HepG2 (cell line): ENCODE data around the gene ST6GALNAC4. TPM values are rescaled to one million over a fixed set of nuclear protein-coding genes. Genes with fewer than 3 reads are reported as not detected.
"Not testable (repeated sequence)": the region's sequence is repeated elsewhere in the genome, so short reads cannot be mapped to it uniquely, and the experiment has no call there.

Experiments used
- ATAC-seq: fragments of 200-7000 bp; cut with Tn5 transposase; 3 replicates; pipeline ENCODE4 v1.9.1; 2020; ENCODE audit warnings: mild to moderate bottlenecking, moderate library complexity
- BruUV-seq: library from RNA; stranded (reverse); fragments of 400-500 nt; replicated peaks from 2 replicates; lab custom pipeline; 2021; lab: Mats Ljungman, UMichigan
- CTCF ChIA-PET: fragments of 300-600 bp; formaldehyde crosslinking; extraction: SDS; loops from one replicate; lab custom pipeline; 2021; ENCODE audit warnings: low total read pairs, inconsistent platforms, low intra/inter-chr PET ratio; lab: Yijun Ruan, JAX
- POLR2A ChIA-PET: fragments of 350-600 bp; sonication (Branson Sonifier 250); formaldehyde crosslinking; loops from one replicate; lab custom pipeline; 2020; ENCODE audit warnings: antibody characterized with exemption, inconsistent platforms; lab: Yijun Ruan, JAX
- DNase-seq: peaks from one replicate; pipeline ENCODE4 v3.0.0-alpha.2; 2015; ENCODE audit warnings: low spot score
- FAIRE-seq: peaks from 3 replicates; lab custom pipeline; 2011; peaks lifted over from hg19 to GRCh38; lab: Jason Lieb, UNC
- H2AFZ ChIP-seq: one replicate; pipeline ENCODE4 v1.6.1; 2011; ENCODE audit warnings: low read length, inconsistent platforms
- H3K27ac ChIP-seq: fragments of 300-600 bp; 3 replicates; pipeline ENCODE4 v1.8.0; 2011; ENCODE audit warnings: mixed run types, mild to moderate bottlenecking, mixed read lengths, low read length, inconsistent platforms; ENCODE audit not compliant: insufficient read depth; ENCODE audit errors: extremely low read length
- H3K27me3 ChIP-seq, 2 experiments: fragments of 200-600 bp in 1 of 2; 2 replicates in 1 of 2; 3 replicates in 1 of 2; pipeline versions ENCODE4 v1.6.0 to v1.8.0; 2011; ENCODE audit warnings: low read length in 2 of 2, mild to moderate bottlenecking in 2 of 2, moderate library complexity in 2 of 2, inconsistent platforms in 1 of 2; ENCODE audit not compliant: insufficient read depth in 2 of 2, control insufficient read depth in 1 of 2
- H3K36me3 ChIP-seq, 2 experiments: fragments of 200-600 bp in 1 of 2; replicated peaks in 1 of 2; 2 replicates in 1 of 2; 3 replicates in 1 of 2; pipeline versions ENCODE4 v1.5.1 to v1.8.0; 2011; ENCODE audit warnings: low read length in 2 of 2, inconsistent platforms in 1 of 2; ENCODE audit not compliant: insufficient read depth in 2 of 2, control insufficient read depth in 1 of 2
- H3K4me1 ChIP-seq: 2 replicates; pipeline ENCODE4 v1.5.1; 2012; ENCODE audit warnings: low read length, inconsistent platforms; ENCODE audit not compliant: insufficient read depth
- H3K4me2 ChIP-seq: 2 replicates; pipeline ENCODE4 v1.6.0; 2011; ENCODE audit warnings: low read depth, low read length, inconsistent platforms
- H3K4me3 ChIP-seq, 3 experiments: fragments of 200-600 bp in 1 of 3; sonication (generic), shearing (Covaris generic) in 1 of 3; replicated peaks in 1 of 3; 2 replicates each; pipeline ENCODE4 v1.5.1; 2011 to 2016; ENCODE audit warnings: low read length in 3 of 3, inconsistent platforms in 2 of 3, low read depth in 2 of 3, mild to moderate bottlenecking in 2 of 3, control low read depth in 1 of 3, mixed read lengths in 1 of 3; ENCODE audit not compliant: insufficient read depth in 1 of 3
- H3K79me2 ChIP-seq: one replicate; pipeline ENCODE4 v1.6.1; 2011; ENCODE audit warnings: low read length, inconsistent platforms; ENCODE audit not compliant: insufficient read depth
- H3K9ac ChIP-seq: 2 replicates; pipeline ENCODE4 v1.6.0; 2011; ENCODE audit warnings: mild to moderate bottlenecking, low read depth, low read length, inconsistent platforms; ENCODE audit not compliant: insufficient read depth
- H3K9me3 ChIP-seq: 2 replicates; pipeline ENCODE4 v1.5.1; 2012; ENCODE audit warnings: mild to moderate bottlenecking, low read length
- H4K20me1 ChIP-seq: 2 replicates; pipeline ENCODE4 v1.6.0; 2011; ENCODE audit warnings: inconsistent platforms, mild to moderate bottlenecking, low read length, moderate library complexity; ENCODE audit not compliant: insufficient read depth
- ARNTL ChIP-seq: sonication (generic); formaldehyde crosslinking; IDR thresholded peaks from 2 replicates; pipeline ENCODE4 v1.4.0; 2020; ENCODE audit warnings: mild to moderate bottlenecking, missing genetic modification reagents
- CTCF ChIP-seq: sonication (generic); formaldehyde crosslinking; IDR thresholded peaks from 2 replicates; pipeline ENCODE4 v1.5.0; 2020; ENCODE audit warnings: mild to moderate bottlenecking, missing genetic modification reagents, moderate library complexity
- MNT ChIP-seq: fragments of 450-650 bp; IDR thresholded peaks from 2 replicates; pipeline ENCODE4 v1.6.1; 2016
- WGBS: methylation state at CpG from one replicate; pipeline ENCODE4 v1.1.6; 2017; ENCODE audit warnings: low lambda C conversion rate; 5-methylcytosine and 5-hydroxymethylcytosine counted together
- in situ Hi-C: cut with HindIII; loops from 2 replicates; pipeline ENCODE4 v1.10.0; 2017; ENCODE audit warnings: low pct_unique_long_range_greater_than_20kb; ENCODE audit not compliant: extremely low pct_ligation_motif_present
- intact Hi-C: fragments of 100-400 bp; cut with micrococcal nuclease; formaldehyde crosslinking; loops from one replicate; pipeline ENCODE4 v1.10.0; 2022; ENCODE audit not compliant: unreplicated experiment
- polyA plus RNA-seq, 8 experiments: library from polyadenylated mRNA; depleted of rRNA in 3 of 8; stranded (reverse) in 7 of 8; unstranded in 1 of 8; fragments of >200 nt; fragmentation: Illumina TruSeq in 4 of 8; extraction: Trizol in 4 of 8; gene quantifications; 2 replicates each; pipeline versions ENCODE4 v1.2.1 to v1.2.3, GENCODE V29; 2011 to 2016; ENCODE audit warnings: low read depth in 4 of 8, missing spikeins in 1 of 8, mixed read lengths in 1 of 8; ENCODE audit not compliant: insufficient read depth in 1 of 8
- total RNA-seq, 5 experiments: library from RNA; depleted of rRNA; stranded (reverse); fragments of >200 nt; fragmentation: Illumina TruSeq; extraction: Trizol; gene quantifications; 2 replicates each; pipeline ENCODE4 v1.2.3, GENCODE V29; 2016; ENCODE audit warnings: low read depth in 1 of 5
- TF ChIP-seq, protein P1 (sequence below): sonication (generic); formaldehyde crosslinking; IDR thresholded peaks from 2 replicates; pipeline ENCODE4 v1.4.0; 2020; ENCODE audit warnings: missing genetic modification reagents

Gene ST6GALNAC4
- total and polyA plus RNA-seq, 2 of the 13 experiments (the other 11 are each of a cell fraction or from before 2014, with no cell fraction given) = 18.8 to 27.7 TPM

DNA sequence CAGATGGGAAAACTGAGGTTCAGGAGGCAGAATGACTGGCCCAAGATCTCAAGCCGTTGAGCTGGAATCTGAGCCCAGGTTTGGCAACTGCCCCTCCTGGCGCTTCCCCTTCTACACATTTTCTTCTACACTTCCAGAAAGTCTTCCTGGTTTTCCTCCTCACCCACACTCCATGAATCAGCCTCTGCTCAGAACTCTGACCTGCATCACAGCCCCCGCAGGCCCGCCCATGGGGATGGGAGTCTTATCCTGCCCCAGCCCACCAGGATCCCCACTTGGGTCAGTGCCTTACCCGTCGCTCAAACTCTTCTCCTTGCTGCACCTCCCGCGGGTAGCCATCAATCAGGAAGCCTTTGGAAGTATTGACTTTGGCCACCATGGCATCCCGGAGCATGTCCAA, 45.3 kb downstream of the ST6GALNAC4 start (continued):
- TF ChIP-seq, protein P1, sequence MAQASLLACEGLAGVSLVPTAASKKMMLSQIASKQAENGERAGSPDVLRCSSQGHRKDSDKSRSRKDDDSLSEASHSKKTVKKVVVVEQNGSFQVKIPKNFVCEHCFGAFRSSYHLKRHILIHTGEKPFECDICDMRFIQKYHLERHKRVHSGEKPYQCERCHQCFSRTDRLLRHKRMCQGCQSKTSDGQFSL (CRISPR knock-in tag) = no peak
- TF ChIP-seq ARNTL (CRISPR knock-in tag) = no peak

DNA sequence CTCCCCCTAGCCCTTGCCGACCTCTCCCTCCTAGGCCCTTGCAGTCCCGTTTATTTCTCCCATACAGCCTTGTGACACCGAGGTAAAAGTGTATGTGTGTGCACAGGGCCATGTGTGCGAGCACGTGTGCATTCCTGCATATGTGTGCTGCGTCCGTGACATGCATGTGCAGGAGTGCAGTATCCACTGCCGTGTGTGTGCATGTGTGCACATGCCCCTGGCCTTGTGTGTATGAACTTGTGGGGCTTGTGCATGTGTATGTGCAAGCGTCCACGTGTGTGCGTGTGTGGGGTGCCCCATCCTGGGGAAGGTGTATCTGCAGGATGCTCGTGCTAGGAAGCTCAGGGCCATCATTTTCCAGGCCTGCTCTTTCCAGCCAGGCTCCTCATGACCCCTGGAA, 46.0 kb downstream of the ST6GALNAC4 start:
- H2AFZ ChIP-seq = no peak overlapping the region
- FAIRE-seq (no peak), DNase-seq (no peak), ATAC-seq (no peak)
- intact Hi-C loops (loop anchor here (1.0 kb wide), 2 partner anchors 50 to 85 kb away; partner anchors contain the start of gene CDK9), in situ Hi-C loops (loop anchor here (5.0 kb wide), 1 partner anchor 46 kb away; the partner anchor contains the start of gene ST6GALNAC4)
- ChIA-PET CTCF (no interaction called here), POLR2A (interaction anchor here (1.9 kb wide), 1 partner anchor 46 kb away, joined by 4 read pairs; the partner anchor contains the start of gene ST6GALNAC4)
- H3K4me3 ChIP-seq = no peak overlapping the region
- no peaks in the 10 kb centered on the region; a peak in 2 of 5 replicates for H3K36me3 ChIP-seq
- WGBS = 91% methylated on average over 11 of the region's 12 CpGs
- H3K9me3 ChIP-seq = no peaks in the 10 kb centered on the region
- H4K20me1 ChIP-seq = no peaks in the 10 kb centered on the region
- H3K4me1 ChIP-seq = peaks cover 19% of the 10 kb centered on the region
- H3K9ac ChIP-seq = no peak overlapping the region
- no peak overlapping the region for H3K4me2 ChIP-seq
- TF ChIP-seq MNT (0 out of 2 replicates have a peak, but pooled peaks have one; percentile 16), CTCF (no peak)
- BruUV-seq = no TSS peak
- no peaks in the 10 kb centered on the region for H3K79me2 ChIP-seq
- H3K27me3 ChIP-seq = no peaks in the 10 kb centered on the region
- no peak overlapping the region for H3K27ac ChIP-seq

- H3K4me1 ChIP-seq = peaks cover 13% of the 10 kb centered on the region
- not testable (repeated sequence) for H4K20me1 ChIP-seq, BruUV-seq, H3K9me3 ChIP-seq, H3K36me3 ChIP-seq, FAIRE-seq, H2AFZ ChIP-seq, H3K79me2 ChIP-seq, H3K27me3 ChIP-seq, H3K4me3 ChIP-seq, DNase-seq, H3K27ac ChIP-seq, H3K4me2 ChIP-seq, H3K9ac ChIP-seq, ATAC-seq
- intact Hi-C loops (loop anchor here (1.0 kb wide), 2 partner anchors 51 to 84 kb away; partner anchors contain the start of gene CDK9), in situ Hi-C loops (loop anchor here (5.0 kb wide), 1 partner anchor 47 kb away; the partner anchor contains the start of gene ST6GALNAC4)
- 63% methylated on average over 9 of the region's 9 CpGs for WGBS
- CTCF ChIA-PET = interaction anchor here (1.0 to 1.3 kb wide), 5 partner anchors 44 to 280 kb away, joined by 3 to 10 read pairs (median 7); partner anchors contain the start of gene TOR2A
- POLR2A ChIA-PET = interaction anchor here (0.6 to 1.9 kb wide), 7 partner anchors 27 to 430 kb away, joined by 3 to 5 read pairs (median 4); partner anchors contain the start of genes FPGS and ST6GALNAC4
Observed at GRCh38 chr9:127870153-127870491, 46.7 kb downstream of the ST6GALNAC4 start.
